ENCODE data around the gene INVS. TPM values are rescaled to one million over a fixed set of nuclear protein-coding genes. Genes with fewer than 3 reads are reported as not detected.
"Not testable (repeated sequence)": the region's sequence is repeated elsewhere in the genome, so short reads cannot be mapped to it uniquely, and the experiment has no call there.

INVS gene
- total RNA-seq, 1 donor from 2014 or later = 18.7 TPM

- Histone ChIP-seq H3K36me3 (ENCODE audit: control insufficient read depth, insufficient read depth, low read length) (no peaks in the 10 kb centered on the region), H3K4me3 (ENCODE audit: low read depth, low read length) (no peak overlapping the region), H3K27me3 (ENCODE audit: control insufficient read depth, insufficient read depth, low read length) (no peaks in the 10 kb centered on the region)
- DNase-seq (ENCODE audit: low read depth) = no peak
- TF ChIP-seq CTCF (IDR thresholded peaks at IDR 0.05; ENCODE audit: insufficient read depth, low read length, poor library complexity, severe bottlenecking) = no peak
Observed at GRCh38 chr9:100134731-100135130, 35.7 kb downstream of the INVS start.

GRCh38 chr9:100136799-100137198, 37.8 kb downstream of the INVS start:
- not testable (repeated sequence) for H3K4me3 ChIP-seq (ENCODE audit: low read depth, low read length); H3K27me3 ChIP-seq (ENCODE audit: control insufficient read depth, insufficient read depth, low read length); H3K36me3 ChIP-seq (ENCODE audit: control insufficient read depth, insufficient read depth, low read length); DNase-seq (ENCODE audit: low read depth)

- H3K36me3 ChIP-seq (ENCODE audit: control insufficient read depth, insufficient read depth, low read length); H3K27me3 ChIP-seq (ENCODE audit: control insufficient read depth, insufficient read depth, low read length); DNase-seq (ENCODE audit: low read depth); H3K4me3 ChIP-seq (ENCODE audit: low read depth, low read length): not testable (repeated sequence)
Observed at GRCh38 chr9:100140303-100140702, 41.3 kb downstream of the INVS start.

- DNase-seq (ENCODE audit: low read depth); H3K36me3 ChIP-seq (ENCODE audit: control insufficient read depth, insufficient read depth, low read length); H3K27me3 ChIP-seq (ENCODE audit: control insufficient read depth, insufficient read depth, low read length); H3K4me3 ChIP-seq (ENCODE audit: low read depth, low read length): not testable (repeated sequence)
Observed at GRCh38 chr9:100141862-100142261, 42.8 kb downstream of the INVS start.

- DNase-seq (ENCODE audit: low read depth); H3K27me3 ChIP-seq (ENCODE audit: control insufficient read depth, insufficient read depth, low read length); H3K4me3 ChIP-seq (ENCODE audit: low read depth, low read length); H3K36me3 ChIP-seq (ENCODE audit: control insufficient read depth, insufficient read depth, low read length): not testable (repeated sequence)
Observed at GRCh38 chr9:100145167-100145934, 46.3 kb downstream of the INVS start.

GRCh38 chr9:100145976-100146375, 46.9 kb downstream of the INVS start:
- H3K4me3 ChIP-seq (ENCODE audit: low read depth, low read length); DNase-seq (ENCODE audit: low read depth); H3K27me3 ChIP-seq (ENCODE audit: control insufficient read depth, insufficient read depth, low read length); H3K36me3 ChIP-seq (ENCODE audit: control insufficient read depth, insufficient read depth, low read length): not testable (repeated sequence)

GRCh38 chr9:100150214-100150613, 51.2 kb downstream of the INVS start:
- H3K4me3 ChIP-seq (ENCODE audit: low read depth, low read length) = no peak overlapping the region

GRCh38 chr9:100160021-100160420, 61.0 kb downstream of the INVS start:
- Histone ChIP-seq H3K36me3 (ENCODE audit: control insufficient read depth, insufficient read depth, low read length) (no peaks in the 10 kb centered on the region), H3K27me3 (ENCODE audit: control insufficient read depth, insufficient read depth, low read length) (no peaks in the 10 kb centered on the region), H3K4me3 (ENCODE audit: low read depth, low read length) (no peak overlapping the region)
- peak; percentile 47 for DNase-seq (ENCODE audit: low read depth)
- TF ChIP-seq CTCF (IDR thresholded peaks at IDR 0.05; ENCODE audit: insufficient read depth, low read length, poor library complexity, severe bottlenecking) = no peak

More at GRCh38 chr9:100150214-100150613, 51.2 kb downstream of the INVS start:
- H3K27me3 ChIP-seq (ENCODE audit: control insufficient read depth, insufficient read depth, low read length) = no peaks in the 10 kb centered on the region
- no peak for TF ChIP-seq CTCF (IDR thresholded peaks at IDR 0.05; ENCODE audit: insufficient read depth, low read length, poor library complexity, severe bottlenecking)
- DNase-seq (ENCODE audit: low read depth) = no peak
- no peaks in the 10 kb centered on the region for H3K36me3 ChIP-seq (ENCODE audit: control insufficient read depth, insufficient read depth, low read length)
